GM23338 (cell line): ENCODE data around the gene CBFA2T3. TPM values are rescaled to one million over a fixed set of nuclear protein-coding genes. Genes with fewer than 3 reads are reported as not detected.

ENCODE experiments used
- ATAC-seq: fragments of 200-7000 bp; cut with Tn5 transposase; 3 replicates; pipeline ENCODE4 v1.9.1; 2020
- DNase-seq: peaks from one replicate; pipeline ENCODE4 v3.0.0-alpha.2; 2015; ENCODE audit warnings: low spot score
- H2AFZ ChIP-seq: fragments of 200-600 bp; sonication (generic); 2 replicates; pipeline ENCODE4 v1.8.0; 2016; ENCODE audit warnings: antibody characterized with exemption, mild to moderate bottlenecking, moderate library complexity
- H3F3A ChIP-seq: fragments of 200-600 bp; sonication (generic); replicated peaks from 2 replicates; pipeline ENCODE4 v1.8.0; 2017; ENCODE audit warnings: antibody characterized with exemption, mixed run types, low read depth
- H3K27ac ChIP-seq: fragments of 200-600 bp; sonication (generic); 2 replicates; pipeline ENCODE4 v1.6.1; 2016; ENCODE audit warnings: low read depth
- H3K27me3 ChIP-seq: fragments of 200-600 bp; sonication (generic); 2 replicates; pipeline ENCODE4 v1.8.0; 2016; ENCODE audit warnings: mild to moderate bottlenecking, mixed run types, moderate library complexity; ENCODE audit not compliant: insufficient read depth
- H3K36me3 ChIP-seq: fragments of 200-600 bp; sonication (generic); 2 replicates; pipeline ENCODE4 v1.8.0; 2016; ENCODE audit warnings: mild to moderate bottlenecking; ENCODE audit not compliant: insufficient read depth
- H3K4me1 ChIP-seq: fragments of 200-600 bp; sonication (generic); 2 replicates; pipeline ENCODE4 v1.8.0; 2016; ENCODE audit warnings: mild to moderate bottlenecking, moderate library complexity; ENCODE audit not compliant: insufficient read depth
- H3K4me2 ChIP-seq: fragments of 200-600 bp; sonication (generic); 2 replicates; pipeline ENCODE4 v1.7.1; 2017; ENCODE audit warnings: mixed run types
- H3K4me3 ChIP-seq: fragments of 200-600 bp; sonication (generic); 2 replicates; pipeline ENCODE4 v1.6.1; 2016; ENCODE audit warnings: mixed run types
- H3K79me2 ChIP-seq: fragments of 200-600 bp; sonication (generic); replicated peaks from 2 replicates; pipeline ENCODE4 v1.8.0; 2017; ENCODE audit warnings: mild to moderate bottlenecking; ENCODE audit not compliant: insufficient read depth
- H3K9me2 ChIP-seq: fragments of 200-600 bp; sonication (generic); 2 replicates; pipeline ENCODE4 v1.8.0; 2017; ENCODE audit not compliant: insufficient read depth
- H4K20me1 ChIP-seq: fragments of 200-600 bp; sonication (generic); replicated peaks from 2 replicates; pipeline ENCODE4 v1.8.0; 2017; ENCODE audit warnings: mild to moderate bottlenecking; ENCODE audit not compliant: insufficient read depth
- H3K27ac Mint-ChIP-seq: 2 replicates; pipeline ENCODE4 v1.8.0; 2020; ENCODE audit warnings: inconsistent platforms, mild to moderate bottlenecking, moderate library complexity, mixed read lengths
- H3K27me3 Mint-ChIP-seq: 3 replicates; pipeline ENCODE4 v1.8.0; 2022; ENCODE audit warnings: low read depth, mild to moderate bottlenecking, moderate library complexity, mixed read lengths, inconsistent platforms; ENCODE audit not compliant: insufficient read depth, poor library complexity
- H3K36me3 Mint-ChIP-seq: 3 replicates; pipeline ENCODE4 v1.8.0; 2021; ENCODE audit warnings: low read depth, mild to moderate bottlenecking, inconsistent platforms, moderate library complexity, mixed read lengths
- H3K4me1 Mint-ChIP-seq: 3 replicates; pipeline ENCODE4 v1.8.0; 2020; ENCODE audit warnings: mild to moderate bottlenecking, inconsistent platforms, mixed read lengths
- H3K4me3 Mint-ChIP-seq: 3 replicates; pipeline ENCODE4 v1.8.0; 2021; ENCODE audit warnings: moderate library complexity, mild to moderate bottlenecking, inconsistent platforms, mixed read lengths
- H3K9me3 Mint-ChIP-seq: 3 replicates; pipeline ENCODE4 v1.8.0; 2020; ENCODE audit warnings: moderate library complexity, mild to moderate bottlenecking, inconsistent platforms, mixed read lengths
- CREB1 ChIP-seq: fragments of 250-450 bp; sonication (Bioruptor Pico); IDR thresholded peaks from 2 replicates; pipeline ENCODE4 v1.5.0; 2020; ENCODE audit warnings: low read depth, mild to moderate bottlenecking, moderate library complexity
- EZH2 ChIP-seq: fragments of 200-600 bp; sonication (generic); IDR thresholded peaks from one replicate; pipeline ENCODE4 v1.8.0; 2017; ENCODE audit warnings: antibody characterized with exemption, mild to moderate bottlenecking, low read depth; ENCODE audit not compliant: unreplicated experiment
- EZH2phosphoT487 ChIP-seq: fragments of 200-600 bp; sonication (generic); IDR thresholded peaks from one replicate; pipeline ENCODE4 v1.8.1; 2018; ENCODE audit warnings: antibody characterized with exemption; ENCODE audit not compliant: unreplicated experiment
- JUNB ChIP-seq: IDR thresholded peaks from one replicate; pipeline ENCODE4 v1.6.1; 2016; ENCODE audit warnings: antibody characterized with exemption; ENCODE audit not compliant: unreplicated experiment
- NANOG ChIP-seq: IDR thresholded peaks from 2 replicates; pipeline ENCODE4 v1.6.1; 2016; ENCODE audit warnings: antibody characterized with exemption, borderline replicate concordance
- POLR2AphosphoS5 ChIP-seq: IDR thresholded peaks from 2 replicates; pipeline ENCODE4 v1.6.1; 2016; ENCODE audit warnings: antibody characterized with exemption, low read depth
- STAT1 ChIP-seq: IDR thresholded peaks from one replicate; pipeline ENCODE4 v1.6.1; 2016; ENCODE audit warnings: antibody characterized with exemption; ENCODE audit not compliant: unreplicated experiment
- ZNF114 ChIP-seq: fragments of 250-450 bp; sonication (Bioruptor Pico); IDR thresholded peaks from 2 replicates; pipeline ENCODE4 v1.5.0; 2020; ENCODE audit warnings: mild to moderate bottlenecking, moderate library complexity
- ZNF331 ChIP-seq: fragments of 250-450 bp; sonication (Bioruptor Pico); IDR thresholded peaks from 2 replicates; pipeline ENCODE4 v1.5.0; 2020; ENCODE audit warnings: low read depth, mild to moderate bottlenecking, moderate library complexity
- polyA plus RNA-seq: library from polyadenylated mRNA; unstranded; fragments of >200 nt; fragmentation: Nextera tagmentation; extraction: Ambion mirVana; gene quantifications from 2 replicates; pipeline ENCODE4 v1.2.1, GENCODE V29; 2016
- total RNA-seq: library from RNA; depleted of rRNA; stranded (reverse); fragments of >200 nt; shearing (Covaris generic); gene quantifications from 2 replicates; pipeline ENCODE4 v1.2.3, GENCODE V29; 2014
- TF ChIP-seq, protein P1 (sequence below): IDR thresholded peaks from 2 replicates; pipeline ENCODE4 v1.6.1; 2016; ENCODE audit warnings: antibody characterized with exemption
- TF ChIP-seq, protein P2 (sequence below): fragments of 250-450 bp; sonication (Bioruptor Pico); IDR thresholded peaks from 2 replicates; pipeline ENCODE4 v1.5.0; 2020; ENCODE audit warnings: mild to moderate bottlenecking, moderate library complexity
- TF ChIP-seq, protein P3 (sequence below), 2 experiments: fragments of 200-600 bp in 1 of 2; sonication (generic) in 1 of 2; conservative IDR thresholded peaks; 2 replicates each; pipeline versions ENCODE4 v1.5.1 to v1.6.1; 2016 to 2017; ENCODE audit warnings: antibody characterized with exemption in 2 of 2, low read depth in 2 of 2, mild to moderate bottlenecking in 2 of 2, moderate library complexity in 1 of 2
- TF ChIP-seq, protein P4 (sequence below): IDR thresholded peaks from one replicate; pipeline ENCODE4 v1.6.1; 2018; ENCODE audit warnings: antibody characterized with exemption; ENCODE audit not compliant: unreplicated experiment

The CBFA2T3 gene
- total and polyA plus RNA-seq, 2 experiments from 2014 or later: 0.87 to 1.5 TPM

DNA sequence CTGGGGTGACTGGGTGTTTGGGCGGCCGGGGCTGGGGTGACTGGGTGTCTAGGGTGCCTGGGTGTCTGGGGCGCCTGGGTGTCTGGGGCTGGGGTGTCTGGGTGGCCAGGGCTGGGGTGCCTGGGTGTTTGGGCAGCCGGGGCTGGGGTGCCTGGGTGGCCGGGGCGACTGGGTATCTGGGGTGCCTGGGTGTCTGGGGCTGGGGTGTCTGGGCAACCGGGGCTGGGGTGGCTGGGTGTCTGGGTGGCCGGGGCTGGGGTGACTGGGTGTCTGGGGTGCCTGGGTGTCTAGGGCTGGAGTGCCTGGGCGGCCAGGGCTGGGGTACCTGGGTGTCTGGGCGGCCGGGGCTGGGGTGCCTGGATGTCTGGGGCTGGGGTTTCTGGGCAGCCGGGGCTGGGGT is 151.9 kb downstream of the CBFA2T3 start:
- no peak for ATAC-seq
- Mint-ChIP-seq H3K4me3 (no peak overlapping the region), H3K27me3 (peaks cover 5% of the 10 kb centered on the region), H3K27ac (no peak overlapping the region), H3K4me1 (no peaks in the 10 kb centered on the region; the same call in 2 of the 3 replicates), H3K9me3 (no peaks in the 10 kb centered on the region; the same call in 2 of the 3 replicates), H3K36me3 (peaks cover 3% of the 10 kb centered on the region; the same call in 2 of the 3 replicates)
- Histone ChIP-seq H3K4me2 (no peak overlapping the region), H3K27ac (no peak overlapping the region), H4K20me1 (no peaks in the 10 kb centered on the region), H3K79me2 (no peaks in the 10 kb centered on the region), H3K4me1 (no peaks in the 10 kb centered on the region), H3K36me3 (no peaks in the 10 kb centered on the region), H3K27me3 (no peaks in the 10 kb centered on the region), H2AFZ (no peak overlapping the region), H3F3A (no peaks in the 10 kb centered on the region), H3K4me3 (no peak overlapping the region), H3K9me2 (no peaks in the 10 kb centered on the region)
- TF ChIP-seq POLR2AphosphoS5 (no peak), JUNB (no peak), CREB1 (CRISPR knock-in tag) (no peak), EZH2phosphoT487 (no peak), EZH2 (no peak), ZNF114 (CRISPR knock-in tag) (no peak), STAT1 (no peak), ZNF331 (CRISPR knock-in tag) (no peak), NANOG (no peak)
- TF ChIP-seq, protein P1, sequence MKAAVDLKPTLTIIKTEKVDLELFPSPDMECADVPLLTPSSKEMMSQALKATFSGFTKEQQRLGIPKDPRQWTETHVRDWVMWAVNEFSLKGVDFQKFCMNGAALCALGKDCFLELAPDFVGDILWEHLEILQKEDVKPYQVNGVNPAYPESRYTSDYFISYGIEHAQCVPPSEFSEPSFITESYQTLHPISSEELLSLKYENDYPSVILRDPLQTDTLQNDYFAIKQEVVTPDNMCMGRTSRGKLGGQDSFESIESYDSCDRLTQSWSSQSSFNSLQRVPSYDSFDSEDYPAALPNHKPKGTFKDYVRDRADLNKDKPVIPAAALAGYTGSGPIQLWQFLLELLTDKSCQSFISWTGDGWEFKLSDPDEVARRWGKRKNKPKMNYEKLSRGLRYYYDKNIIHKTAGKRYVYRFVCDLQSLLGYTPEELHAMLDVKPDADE: no peak
- TF ChIP-seq, protein P2, sequence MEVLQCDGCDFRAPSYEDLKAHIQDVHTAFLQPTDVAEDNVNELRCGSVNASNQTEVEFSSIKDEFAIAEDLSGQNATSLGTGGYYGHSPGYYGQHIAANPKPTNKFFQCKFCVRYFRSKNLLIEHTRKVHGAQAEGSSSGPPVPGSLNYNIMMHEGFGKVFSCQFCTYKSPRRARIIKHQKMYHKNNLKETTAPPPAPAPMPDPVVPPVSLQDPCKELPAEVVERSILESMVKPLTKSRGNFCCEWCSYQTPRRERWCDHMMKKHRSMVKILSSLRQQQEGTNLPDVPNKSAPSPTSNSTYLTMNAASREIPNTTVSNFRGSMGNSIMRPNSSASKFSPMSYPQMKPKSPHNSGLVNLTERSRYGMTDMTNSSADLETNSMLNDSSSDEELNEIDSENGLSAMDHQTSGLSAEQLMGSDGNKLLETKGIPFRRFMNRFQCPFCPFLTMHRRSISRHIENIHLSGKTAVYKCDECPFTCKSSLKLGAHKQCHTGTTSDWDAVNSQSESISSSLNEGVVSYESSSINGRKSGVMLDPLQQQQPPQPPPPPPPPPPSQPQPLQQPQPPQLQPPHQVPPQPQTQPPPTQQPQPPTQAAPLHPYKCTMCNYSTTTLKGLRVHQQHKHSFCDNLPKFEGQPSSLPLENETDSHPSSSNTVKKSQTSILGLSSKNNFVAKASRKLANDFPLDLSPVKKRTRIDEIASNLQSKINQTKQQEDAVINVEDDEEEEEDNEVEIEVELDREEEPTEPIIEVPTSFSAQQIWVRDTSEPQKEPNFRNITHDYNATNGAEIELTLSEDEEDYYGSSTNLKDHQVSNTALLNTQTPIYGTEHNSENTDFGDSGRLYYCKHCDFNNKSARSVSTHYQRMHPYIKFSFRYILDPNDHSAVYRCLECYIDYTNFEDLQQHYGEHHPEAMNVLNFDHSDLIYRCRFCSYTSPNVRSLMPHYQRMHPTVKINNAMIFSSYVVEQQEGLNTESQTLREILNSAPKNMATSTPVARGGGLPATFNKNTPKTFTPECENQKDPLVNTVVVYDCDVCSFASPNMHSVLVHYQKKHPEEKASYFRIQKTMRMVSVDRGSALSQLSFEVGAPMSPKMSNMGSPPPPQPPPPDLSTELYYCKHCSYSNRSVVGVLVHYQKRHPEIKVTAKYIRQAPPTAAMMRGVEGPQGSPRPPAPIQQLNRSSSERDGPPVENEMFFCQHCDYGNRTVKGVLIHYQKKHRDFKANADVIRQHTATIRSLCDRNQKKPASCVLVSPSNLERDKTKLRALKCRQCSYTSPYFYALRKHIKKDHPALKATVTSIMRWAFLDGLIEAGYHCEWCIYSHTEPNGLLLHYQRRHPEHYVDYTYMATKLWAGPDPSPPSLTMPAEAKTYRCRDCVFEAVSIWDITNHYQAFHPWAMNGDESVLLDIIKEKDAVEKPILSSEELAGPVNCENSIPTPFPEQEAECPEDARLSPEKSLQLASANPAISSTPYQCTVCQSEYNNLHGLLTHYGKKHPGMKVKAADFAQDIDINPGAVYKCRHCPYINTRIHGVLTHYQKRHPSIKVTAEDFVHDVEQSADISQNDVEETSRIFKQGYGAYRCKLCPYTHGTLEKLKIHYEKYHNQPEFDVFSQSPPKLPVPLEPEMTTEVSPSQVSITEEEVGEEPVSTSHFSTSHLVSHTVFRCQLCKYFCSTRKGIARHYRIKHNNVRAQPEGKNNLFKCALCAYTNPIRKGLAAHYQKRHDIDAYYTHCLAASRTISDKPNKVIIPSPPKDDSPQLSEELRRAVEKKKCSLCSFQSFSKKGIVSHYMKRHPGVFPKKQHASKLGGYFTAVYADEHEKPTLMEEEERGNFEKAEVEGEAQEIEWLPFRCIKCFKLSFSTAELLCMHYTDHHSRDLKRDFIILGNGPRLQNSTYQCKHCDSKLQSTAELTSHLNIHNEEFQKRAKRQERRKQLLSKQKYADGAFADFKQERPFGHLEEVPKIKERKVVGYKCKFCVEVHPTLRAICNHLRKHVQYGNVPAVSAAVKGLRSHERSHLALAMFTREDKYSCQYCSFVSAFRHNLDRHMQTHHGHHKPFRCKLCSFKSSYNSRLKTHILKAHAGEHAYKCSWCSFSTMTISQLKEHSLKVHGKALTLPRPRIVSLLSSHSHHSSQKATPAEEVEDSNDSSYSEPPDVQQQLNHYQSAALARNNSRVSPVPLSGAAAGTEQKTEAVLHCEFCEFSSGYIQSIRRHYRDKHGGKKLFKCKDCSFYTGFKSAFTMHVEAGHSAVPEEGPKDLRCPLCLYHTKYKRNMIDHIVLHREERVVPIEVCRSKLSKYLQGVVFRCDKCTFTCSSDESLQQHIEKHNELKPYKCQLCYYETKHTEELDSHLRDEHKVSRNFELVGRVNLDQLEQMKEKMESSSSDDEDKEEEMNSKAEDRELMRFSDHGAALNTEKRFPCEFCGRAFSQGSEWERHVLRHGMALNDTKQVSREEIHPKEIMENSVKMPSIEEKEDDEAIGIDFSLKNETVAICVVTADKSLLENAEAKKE (CRISPR knock-in tag): no peak
- TF ChIP-seq, protein P3, sequence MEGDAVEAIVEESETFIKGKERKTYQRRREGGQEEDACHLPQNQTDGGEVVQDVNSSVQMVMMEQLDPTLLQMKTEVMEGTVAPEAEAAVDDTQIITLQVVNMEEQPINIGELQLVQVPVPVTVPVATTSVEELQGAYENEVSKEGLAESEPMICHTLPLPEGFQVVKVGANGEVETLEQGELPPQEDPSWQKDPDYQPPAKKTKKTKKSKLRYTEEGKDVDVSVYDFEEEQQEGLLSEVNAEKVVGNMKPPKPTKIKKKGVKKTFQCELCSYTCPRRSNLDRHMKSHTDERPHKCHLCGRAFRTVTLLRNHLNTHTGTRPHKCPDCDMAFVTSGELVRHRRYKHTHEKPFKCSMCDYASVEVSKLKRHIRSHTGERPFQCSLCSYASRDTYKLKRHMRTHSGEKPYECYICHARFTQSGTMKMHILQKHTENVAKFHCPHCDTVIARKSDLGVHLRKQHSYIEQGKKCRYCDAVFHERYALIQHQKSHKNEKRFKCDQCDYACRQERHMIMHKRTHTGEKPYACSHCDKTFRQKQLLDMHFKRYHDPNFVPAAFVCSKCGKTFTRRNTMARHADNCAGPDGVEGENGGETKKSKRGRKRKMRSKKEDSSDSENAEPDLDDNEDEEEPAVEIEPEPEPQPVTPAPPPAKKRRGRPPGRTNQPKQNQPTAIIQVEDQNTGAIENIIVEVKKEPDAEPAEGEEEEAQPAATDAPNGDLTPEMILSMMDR (conservative IDR thresholded peaks at IDR 0.05; ENCODE audit: low read depth in 2 of 2): no peak
- TF ChIP-seq, protein P4, sequence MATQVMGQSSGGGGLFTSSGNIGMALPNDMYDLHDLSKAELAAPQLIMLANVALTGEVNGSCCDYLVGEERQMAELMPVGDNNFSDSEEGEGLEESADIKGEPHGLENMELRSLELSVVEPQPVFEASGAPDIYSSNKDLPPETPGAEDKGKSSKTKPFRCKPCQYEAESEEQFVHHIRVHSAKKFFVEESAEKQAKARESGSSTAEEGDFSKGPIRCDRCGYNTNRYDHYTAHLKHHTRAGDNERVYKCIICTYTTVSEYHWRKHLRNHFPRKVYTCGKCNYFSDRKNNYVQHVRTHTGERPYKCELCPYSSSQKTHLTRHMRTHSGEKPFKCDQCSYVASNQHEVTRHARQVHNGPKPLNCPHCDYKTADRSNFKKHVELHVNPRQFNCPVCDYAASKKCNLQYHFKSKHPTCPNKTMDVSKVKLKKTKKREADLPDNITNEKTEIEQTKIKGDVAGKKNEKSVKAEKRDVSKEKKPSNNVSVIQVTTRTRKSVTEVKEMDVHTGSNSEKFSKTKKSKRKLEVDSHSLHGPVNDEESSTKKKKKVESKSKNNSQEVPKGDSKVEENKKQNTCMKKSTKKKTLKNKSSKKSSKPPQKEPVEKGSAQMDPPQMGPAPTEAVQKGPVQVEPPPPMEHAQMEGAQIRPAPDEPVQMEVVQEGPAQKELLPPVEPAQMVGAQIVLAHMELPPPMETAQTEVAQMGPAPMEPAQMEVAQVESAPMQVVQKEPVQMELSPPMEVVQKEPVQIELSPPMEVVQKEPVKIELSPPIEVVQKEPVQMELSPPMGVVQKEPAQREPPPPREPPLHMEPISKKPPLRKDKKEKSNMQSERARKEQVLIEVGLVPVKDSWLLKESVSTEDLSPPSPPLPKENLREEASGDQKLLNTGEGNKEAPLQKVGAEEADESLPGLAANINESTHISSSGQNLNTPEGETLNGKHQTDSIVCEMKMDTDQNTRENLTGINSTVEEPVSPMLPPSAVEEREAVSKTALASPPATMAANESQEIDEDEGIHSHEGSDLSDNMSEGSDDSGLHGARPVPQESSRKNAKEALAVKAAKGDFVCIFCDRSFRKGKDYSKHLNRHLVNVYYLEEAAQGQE: no peak
- DNase-seq: no peak
